Activated CD8-positive, alpha-beta T cell treated with anti-CD3 and anti-CD28 coated beads, Interleukin-2, amount 10 ng/mL, durations not matched to agents 7 days and 5 days (primary cell): ENCODE data around the gene PRKACG. TPM values are rescaled to one million over a fixed set of nuclear protein-coding genes. Genes with fewer than 3 reads are reported as not detected.
"Not testable (repeated sequence)": the region's sequence is repeated elsewhere in the genome, so short reads cannot be mapped to it uniquely, and the experiment has no call there.

Source experiments
- ATAC-seq: fragments of 150-1000 bp; cut with Tn5 transposase; one replicate; pipeline ENCODE4 v1.10.0; 2021; ENCODE audit warnings: moderate library complexity
- CTCF ChIA-PET: fragments of 350-600 bp; sonication (Branson Sonifier 250); formaldehyde crosslinking; loops from one replicate; lab custom pipeline; 2021; ENCODE audit warnings: antibody characterized with exemption; lab: Charles Lee
- POLR2A ChIA-PET: fragments of 350-600 bp; sonication (Branson Sonifier 250); formaldehyde crosslinking; loops from one replicate; lab custom pipeline; 2021; ENCODE audit warnings: antibody characterized with exemption; lab: Charles Lee
- DNase-seq: peaks from one replicate; pipeline ENCODE4 v3.0.0-alpha.2; 2020
- H3K27ac Mint-ChIP-seq: one replicate; pipeline ENCODE4 v1.8.0; 2021; ENCODE audit warnings: mild to moderate bottlenecking, mixed read lengths
- H3K27me3 Mint-ChIP-seq: one replicate; pipeline ENCODE4 v1.8.0; 2021; ENCODE audit warnings: low read depth, mixed read lengths
- H3K36me3 Mint-ChIP-seq: one replicate; pipeline ENCODE4 v1.8.0; 2021; ENCODE audit warnings: low read depth, mixed read lengths
- H3K4me1 Mint-ChIP-seq: one replicate; pipeline ENCODE4 v1.8.0; 2021; ENCODE audit warnings: low read depth, mixed read lengths
- H3K4me3 Mint-ChIP-seq: one replicate; pipeline ENCODE4 v1.8.0; 2021; ENCODE audit warnings: mild to moderate bottlenecking, mixed read lengths
- H3K9me3 Mint-ChIP-seq: one replicate; pipeline ENCODE4 v1.8.0; 2022; ENCODE audit warnings: mixed read lengths; ENCODE audit not compliant: insufficient read depth
- total RNA-seq, 2 experiments: library from RNA; stranded (reverse); gene quantifications; one replicate each; pipeline ENCODE4 v1.2.3, GENCODE V29; 2021

PRKACG gene
- not detected for total RNA-seq

DNA sequence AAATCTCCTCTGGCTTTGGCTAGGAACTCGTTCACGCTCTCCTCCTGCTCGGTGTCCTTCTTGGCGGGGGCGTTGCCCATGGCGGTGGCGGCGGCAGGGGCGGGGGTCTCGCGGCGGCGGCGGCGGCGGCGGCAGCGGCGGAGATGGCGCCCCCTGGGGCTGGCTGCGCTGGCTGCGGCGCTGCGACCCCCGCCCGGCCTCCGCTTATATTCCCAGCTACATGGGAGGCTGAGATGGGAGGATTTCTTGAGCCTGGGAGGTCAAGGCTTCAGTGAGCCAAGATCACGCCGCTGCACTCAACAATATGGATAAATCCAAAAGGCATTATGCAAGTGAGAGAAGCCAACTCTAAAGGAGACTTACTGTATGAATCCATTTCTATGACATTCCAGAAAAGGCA, at the start of gene PRKACG:
Gene PRKACG (minus strand): TSS at position 101 of the 400 bp plus-strand sequence. CDS start 21 bp downstream, at position 80.
- H3K4me3 Mint-ChIP-seq = no peak within 1 kb of the TSS
- peaks cover 45% of the 10 kb centered on the region for H3K27me3 Mint-ChIP-seq
- CTCF ChIA-PET = no interaction called here
- POLR2A ChIA-PET = no interaction called here
- no peaks in the 10 kb centered on the region for H3K9me3 Mint-ChIP-seq
- no peaks in the 10 kb centered on the region for H3K36me3 Mint-ChIP-seq
- H3K4me1 Mint-ChIP-seq = peaks cover 20% of the 10 kb centered on the region
- no peak for DNase-seq
- no peak within 1 kb of the TSS for H3K27ac Mint-ChIP-seq
- no peak for ATAC-seq

DNA sequence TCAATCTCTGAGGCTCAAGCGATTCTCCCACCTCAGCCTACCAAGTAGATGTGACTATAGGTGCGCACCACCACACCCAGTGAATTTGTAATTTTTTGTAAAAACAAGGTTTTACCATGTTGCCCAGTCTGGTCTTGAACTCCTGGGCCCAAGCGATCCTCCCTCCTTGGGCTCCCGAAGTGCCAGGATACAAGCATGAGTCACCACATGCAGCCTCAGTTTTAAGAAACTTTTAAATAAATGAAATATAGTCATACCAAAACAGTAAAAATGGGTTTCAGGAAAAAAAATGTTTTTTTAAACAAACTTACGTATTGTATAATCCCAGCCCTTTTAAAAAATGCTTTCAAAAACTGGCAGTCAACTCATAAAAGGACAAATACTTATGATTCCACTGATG, 48.3 kb upstream of the PRKACG start:
- peaks cover 25% of the 10 kb centered on the region for H3K4me1 Mint-ChIP-seq
- ATAC-seq = no peak
- no peak overlapping the region for H3K4me3 Mint-ChIP-seq
- ChIA-PET POLR2A (no interaction called here), CTCF (no interaction called here)
- H3K27me3 Mint-ChIP-seq = no peaks in the 10 kb centered on the region
- no peak overlapping the region for H3K27ac Mint-ChIP-seq
- DNase-seq = no peak
- peaks cover 24% of the 10 kb centered on the region for H3K36me3 Mint-ChIP-seq
- H3K9me3 Mint-ChIP-seq = no peaks in the 10 kb centered on the region

DNA sequence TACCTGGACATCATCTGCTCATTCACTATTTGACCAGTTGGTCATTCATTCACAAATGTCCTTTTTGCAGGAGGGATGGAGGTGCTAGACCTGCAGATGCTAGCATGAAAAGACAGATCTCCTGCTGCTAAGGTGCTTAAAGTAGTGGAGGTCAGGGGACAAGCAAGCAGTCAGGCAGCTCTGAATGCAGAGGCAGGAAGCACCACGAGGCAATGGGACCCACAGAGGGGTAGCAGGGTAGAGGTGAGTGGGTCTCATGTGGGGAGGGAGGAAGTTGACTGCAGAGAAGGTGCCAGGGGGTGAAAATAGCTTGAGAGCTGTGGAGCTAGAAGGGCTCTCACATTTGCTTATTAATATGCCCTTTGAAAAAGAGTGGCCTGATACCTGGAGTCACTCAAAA, 46.9 kb upstream of the PRKACG start:
- peak; percentile 24 for DNase-seq
- Mint-ChIP-seq H3K27me3 (no peaks in the 10 kb centered on the region), H3K4me1 (peaks cover 29% of the 10 kb centered on the region), H3K4me3 (no peak overlapping the region), H3K36me3 (peaks cover 23% of the 10 kb centered on the region), H3K27ac (peak overlapping the region; percentile 64), H3K9me3 (no peaks in the 10 kb centered on the region)
- CTCF ChIA-PET = interaction anchor here (3.8 kb wide), 1 partner anchor 132 kb away, joined by 12 read pairs; no protein-coding TSS in a partner anchor
- ATAC-seq = peak; percentile 30
- POLR2A ChIA-PET = no interaction called here

DNA sequence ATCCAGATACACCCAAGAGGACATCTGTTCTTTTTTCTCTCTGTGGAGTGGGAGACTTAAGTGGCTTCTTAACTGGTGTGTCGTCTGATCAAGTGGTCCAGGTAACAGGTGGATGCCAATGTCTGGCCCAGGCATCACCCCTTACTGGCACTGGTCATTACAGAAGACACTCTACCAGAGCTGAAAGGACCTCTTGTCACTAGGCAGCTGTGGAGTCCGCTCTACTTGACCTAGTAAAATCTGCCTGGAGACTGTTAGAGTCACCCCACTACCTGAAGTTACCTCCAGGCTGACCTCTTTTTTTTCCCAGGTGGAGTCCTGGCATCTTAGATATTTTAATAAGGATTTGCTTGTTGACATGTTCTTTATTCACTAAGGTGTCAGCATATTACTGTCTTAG, 44.2 kb upstream of the PRKACG start:
- POLR2A ChIA-PET = no interaction called here
- ATAC-seq = no peak
- no peaks in the 10 kb centered on the region for H3K27me3 Mint-ChIP-seq

GRCh38 chr9:69056191-69056815, 42.4 kb upstream of the PRKACG start:
- CTCF ChIA-PET = interaction anchor here (0.8 to 8.7 kb wide), 4 partner anchors 21 to 137 kb away, joined by 3 to 160 read pairs (median 4); partner anchors contain the start of gene FXN
- H3K27me3 Mint-ChIP-seq = no peaks in the 10 kb centered on the region
- POLR2A ChIA-PET = no interaction called here
- ATAC-seq (no peak), DNase-seq (no peak)
- no peaks in the 10 kb centered on the region for H3K9me3 Mint-ChIP-seq
- H3K4me1 Mint-ChIP-seq = peaks cover 29% of the 10 kb centered on the region
- no peak overlapping the region for H3K27ac Mint-ChIP-seq
- H3K36me3 Mint-ChIP-seq = peaks cover 23% of the 10 kb centered on the region
- no peak overlapping the region for H3K4me3 Mint-ChIP-seq

More for the DNA sequence above, 44.2 kb upstream of the PRKACG start:
- Mint-ChIP-seq H3K27ac (no peak overlapping the region), H3K36me3 (peaks cover 22% of the 10 kb centered on the region), H3K9me3 (no peaks in the 10 kb centered on the region), H3K4me1 (peaks cover 31% of the 10 kb centered on the region), H3K4me3 (no peak overlapping the region)
- CTCF ChIA-PET = interaction anchor here (3.8 to 8.7 kb wide), 2 partner anchors 134 to 135 kb away, joined by 12 to 160 read pairs; no protein-coding TSS in a partner anchor
- DNase-seq = no peak

- H3K36me3 Mint-ChIP-seq = peaks cover 16% of the 10 kb centered on the region
- DNase-seq (no peak), ATAC-seq (no peak)
- no peaks in the 10 kb centered on the region for H3K9me3 Mint-ChIP-seq
- H3K4me3 Mint-ChIP-seq = no peak overlapping the region
- H3K27ac Mint-ChIP-seq = no peak overlapping the region
- no peaks in the 10 kb centered on the region for H3K27me3 Mint-ChIP-seq
- POLR2A ChIA-PET = no interaction called here
- CTCF ChIA-PET = interaction anchor here (1.2 to 8.7 kb wide), 7 partner anchors 20 to 368 kb away, joined by 3 to 160 read pairs (median 5); no protein-coding TSS in a partner anchor
- peaks cover 18% of the 10 kb centered on the region for H3K4me1 Mint-ChIP-seq
These were observed 41.1 kb upstream of the PRKACG start for GRCh38 chr9:69054989-69055388.

DNA sequence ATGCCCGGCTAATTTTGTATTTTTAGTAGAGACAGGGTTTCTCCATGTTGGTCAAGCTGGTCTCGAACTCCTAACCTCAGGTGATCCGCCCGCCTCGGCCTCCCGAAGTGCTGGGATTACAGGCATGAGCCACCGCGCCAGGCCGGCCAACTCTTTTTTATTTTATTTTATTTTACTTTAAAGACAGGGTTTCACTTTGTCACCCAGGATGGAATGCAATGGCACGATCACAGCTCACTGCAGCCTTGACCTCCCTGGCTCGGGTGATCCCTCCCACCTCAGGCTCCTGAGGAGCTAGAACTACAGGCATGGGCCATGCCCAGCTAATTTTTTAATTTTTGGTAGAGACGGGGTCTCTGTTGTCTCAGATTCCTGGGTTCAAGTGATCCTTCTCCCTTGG, 37.0 kb upstream of the PRKACG start:
- H3K27ac Mint-ChIP-seq, H3K9me3 Mint-ChIP-seq, POLR2A ChIA-PET, H3K4me3 Mint-ChIP-seq, H3K27me3 Mint-ChIP-seq, DNase-seq, ATAC-seq: not testable (repeated sequence)
- peaks cover 17% of the 10 kb centered on the region for H3K36me3 Mint-ChIP-seq
- CTCF ChIA-PET = interaction anchor here (1.0 to 8.7 kb wide), 2 partner anchors 14 to 142 kb away, joined by 3 to 160 read pairs; no protein-coding TSS in a partner anchor
- peaks cover 15% of the 10 kb centered on the region for H3K4me1 Mint-ChIP-seq

- DNase-seq (no peak), ATAC-seq (no peak)
- Mint-ChIP-seq H3K27me3 (no peaks in the 10 kb centered on the region), H3K27ac (no peak overlapping the region), H3K4me3 (no peak overlapping the region), H3K36me3 (peaks cover 23% of the 10 kb centered on the region), H3K4me1 (peaks cover 33% of the 10 kb centered on the region), H3K9me3 (no peaks in the 10 kb centered on the region)
- ChIA-PET CTCF (interaction anchor here (1.2 kb wide), 1 partner anchor 19 kb away, joined by 3 read pairs; no protein-coding TSS in a partner anchor), POLR2A (no interaction called here)
These were observed 35.2 kb upstream of the PRKACG start for GRCh38 chr9:69049094-69049493.

GRCh38 chr9:69047371-69047770, 33.5 kb upstream of the PRKACG start:
- DNase-seq (no peak), ATAC-seq (no peak)
- Mint-ChIP-seq H3K27me3 (no peaks in the 10 kb centered on the region), H3K36me3 (peaks cover 20% of the 10 kb centered on the region), H3K27ac (no peak overlapping the region), H3K4me3 (no peak overlapping the region), H3K4me1 (peaks cover 37% of the 10 kb centered on the region), H3K9me3 (no peaks in the 10 kb centered on the region)
- ChIA-PET CTCF (interaction anchor here (1.0 to 4.7 kb wide), 2 partner anchors 12 to 146 kb away, joined by 4 to 30 read pairs; partner anchors contain the start of gene FXN), POLR2A (interaction anchor here (0.6 kb wide), 1 partner anchor 90 kb away, joined by 8 read pairs; no protein-coding TSS in a partner anchor)

DNA sequence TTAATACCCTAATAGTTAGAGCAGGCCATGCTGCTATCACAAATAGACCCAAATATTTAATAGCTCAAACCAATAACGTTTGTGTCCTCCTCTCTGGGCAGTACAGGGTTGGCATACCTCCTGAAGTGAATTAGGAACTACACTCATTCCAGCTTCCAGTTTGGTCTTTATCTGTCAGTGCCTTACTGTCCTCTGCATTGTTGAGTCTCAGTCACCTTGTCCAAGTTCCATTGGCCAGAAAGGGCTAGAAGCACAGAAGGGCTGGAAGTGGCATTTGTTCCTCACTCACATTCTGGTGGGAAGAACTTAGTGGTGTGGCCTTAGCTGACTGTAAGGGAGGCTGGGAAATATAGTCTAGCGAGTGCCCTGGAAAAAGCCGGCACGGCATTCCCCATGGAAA, 32.8 kb upstream of the PRKACG start:
- no peak for DNase-seq
- POLR2A ChIA-PET = no interaction called here
- H3K9me3 Mint-ChIP-seq = no peaks in the 10 kb centered on the region
- no peak overlapping the region for H3K4me3 Mint-ChIP-seq
- CTCF ChIA-PET = interaction anchor here (0.9 to 4.7 kb wide), 2 partner anchors 11 to 132 kb away, joined by 3 to 30 read pairs; partner anchors contain the start of gene FXN
- no peak for ATAC-seq
- H3K27me3 Mint-ChIP-seq = no peaks in the 10 kb centered on the region
- H3K4me1 Mint-ChIP-seq = peaks cover 37% of the 10 kb centered on the region
- no peak overlapping the region for H3K27ac Mint-ChIP-seq
- peaks cover 20% of the 10 kb centered on the region for H3K36me3 Mint-ChIP-seq

DNA sequence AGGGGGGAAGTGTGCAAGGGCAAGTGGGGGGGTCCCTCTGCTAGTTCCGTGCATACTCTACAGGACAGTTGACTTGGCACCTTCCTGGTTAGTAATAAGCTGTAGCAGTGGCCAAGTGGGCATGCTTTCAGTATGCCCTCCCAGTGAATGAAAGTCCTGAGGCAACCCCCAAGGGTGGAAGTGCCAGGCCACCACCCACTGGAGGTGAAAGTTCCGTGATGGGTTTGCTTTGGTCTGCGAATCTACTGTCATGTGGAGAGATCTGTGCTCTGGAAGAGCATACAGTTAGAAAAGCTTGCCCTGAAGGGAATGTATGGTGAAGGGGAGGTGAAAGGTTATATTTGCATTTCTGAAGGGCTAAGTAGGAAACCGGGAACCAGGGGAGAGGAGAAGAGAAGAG, 31.9 kb upstream of the PRKACG start:
- H3K27me3 Mint-ChIP-seq = no peaks in the 10 kb centered on the region
- H3K9me3 Mint-ChIP-seq = no peaks in the 10 kb centered on the region
- no peak for DNase-seq
- POLR2A ChIA-PET = no interaction called here
- H3K4me1 Mint-ChIP-seq = peaks cover 37% of the 10 kb centered on the region
- no peak overlapping the region for H3K4me3 Mint-ChIP-seq
- peaks cover 20% of the 10 kb centered on the region for H3K36me3 Mint-ChIP-seq
- CTCF ChIA-PET = interaction anchor here (1.1 to 4.7 kb wide), 3 partner anchors 8 to 147 kb away, joined by 5 to 30 read pairs (median 9); partner anchors contain the start of gene FXN
- no peak for ATAC-seq
- H3K27ac Mint-ChIP-seq = no peak overlapping the region
